KMS-11 (cell line): Measurements from ENCODE around the gene ASPSCR1.
A peak's percentile ranks its signal among the peaks of the same experiment; 100 is the strongest.
"Not testable (repeated sequence)": the region's sequence is repeated elsewhere in the genome, so short reads cannot be mapped to it uniquely, and the experiment has no call there.

Experiments
- H2AFZ ChIP-seq: fragments of 200-600 bp; sonication (generic); 2 replicates; pipeline ENCODE4 v1.6.1; 2016; ENCODE audit warnings: antibody characterized with exemption, mixed run types, low read depth
- H3K27ac ChIP-seq: fragments of 200-600 bp; sonication (generic); 2 replicates; pipeline ENCODE4 v1.6.1; 2016; ENCODE audit warnings: mild to moderate bottlenecking, mixed run types
- H3K27me3 ChIP-seq: fragments of 200-600 bp; sonication (generic); 2 replicates; pipeline ENCODE4 v1.6.1; 2017; ENCODE audit warnings: mild to moderate bottlenecking, low read depth, mixed run types, moderate library complexity; ENCODE audit not compliant: insufficient read depth
- H3K36me3 ChIP-seq: fragments of 200-600 bp; sonication (generic); 2 replicates; pipeline ENCODE4 v1.6.1; 2017; ENCODE audit warnings: mild to moderate bottlenecking, mixed run types; ENCODE audit not compliant: insufficient read depth
- H3K4me1 ChIP-seq: fragments of 200-600 bp; sonication (generic); 2 replicates; pipeline ENCODE4 v1.6.1; 2016; ENCODE audit warnings: mild to moderate bottlenecking, low read depth, mixed run types; ENCODE audit not compliant: poor library complexity, severe bottlenecking
- H3K4me2 ChIP-seq: fragments of 200-600 bp; sonication (generic); 2 replicates; pipeline ENCODE4 v1.7.0; 2016; ENCODE audit warnings: mild to moderate bottlenecking, mixed run types
- H3K4me3 ChIP-seq: fragments of 200-600 bp; sonication (generic); IDR thresholded peaks from 2 replicates; pipeline ENCODE4 v1.6.1; 2017; ENCODE audit warnings: low read depth, low read length, mixed read lengths; ENCODE audit not compliant: insufficient read depth
- H3K79me2 ChIP-seq: fragments of 200-600 bp; sonication (generic); 2 replicates; pipeline ENCODE4 v1.6.1; 2016; ENCODE audit warnings: low read depth, mixed run types; ENCODE audit not compliant: insufficient read depth
- H3K9ac ChIP-seq: fragments of 200-600 bp; sonication (generic); 2 replicates; pipeline ENCODE4 v1.6.1; 2016; ENCODE audit warnings: mild to moderate bottlenecking, mixed run types
- H4K20me1 ChIP-seq: fragments of 200-600 bp; sonication (generic); 2 replicates; pipeline ENCODE4 v1.6.1; 2016; ENCODE audit warnings: mild to moderate bottlenecking, mixed run types; ENCODE audit not compliant: insufficient read depth
- CTCF ChIP-seq: fragments of 200-600 bp; sonication (generic); conservative IDR thresholded peaks from 2 replicates; pipeline ENCODE4 v1.6.1; 2017; ENCODE audit warnings: low read depth, mild to moderate bottlenecking, antibody characterized with exemption, low read length, moderate library complexity, mixed read lengths

Gene ASPSCR1

GRCh38 chr17:82037889-82038195 is 60.4 kb downstream of the ASPSCR1 start:
- H3K36me3 ChIP-seq = no peaks in the 10 kb centered on the region
- no peaks in the 10 kb centered on the region for H3K27me3 ChIP-seq
- peak overlapping the region; percentile 68; the same call in 1 of the 2 replicates for H3K27ac ChIP-seq
- TF ChIP-seq CTCF = no peak
- no peaks in the 10 kb centered on the region for H4K20me1 ChIP-seq
- no peaks in the 10 kb centered on the region; the same call in 1 of the 2 replicates for H3K79me2 ChIP-seq
- H3K9ac ChIP-seq = no peak overlapping the region
- H3K4me2 ChIP-seq = peak overlapping the region; percentile 88; the same call in 1 of the 2 replicates
- H3K4me3 ChIP-seq = no peak overlapping the region
- H2AFZ ChIP-seq = peak overlapping the region; percentile 88; the same call in 1 of the 2 replicates
- peaks cover 14% of the 10 kb centered on the region for H3K4me1 ChIP-seq

- H3K4me3 ChIP-seq, H3K27me3 ChIP-seq, H3K9ac ChIP-seq, H2AFZ ChIP-seq, H4K20me1 ChIP-seq, H3K79me2 ChIP-seq, H3K36me3 ChIP-seq, H3K4me2 ChIP-seq, H3K27ac ChIP-seq: not testable (repeated sequence)
- peaks cover 14% of the 10 kb centered on the region for H3K4me1 ChIP-seq
Measured at GRCh38 chr17:82038796-82039409, 61.5 kb downstream of the ASPSCR1 start.

DNA sequence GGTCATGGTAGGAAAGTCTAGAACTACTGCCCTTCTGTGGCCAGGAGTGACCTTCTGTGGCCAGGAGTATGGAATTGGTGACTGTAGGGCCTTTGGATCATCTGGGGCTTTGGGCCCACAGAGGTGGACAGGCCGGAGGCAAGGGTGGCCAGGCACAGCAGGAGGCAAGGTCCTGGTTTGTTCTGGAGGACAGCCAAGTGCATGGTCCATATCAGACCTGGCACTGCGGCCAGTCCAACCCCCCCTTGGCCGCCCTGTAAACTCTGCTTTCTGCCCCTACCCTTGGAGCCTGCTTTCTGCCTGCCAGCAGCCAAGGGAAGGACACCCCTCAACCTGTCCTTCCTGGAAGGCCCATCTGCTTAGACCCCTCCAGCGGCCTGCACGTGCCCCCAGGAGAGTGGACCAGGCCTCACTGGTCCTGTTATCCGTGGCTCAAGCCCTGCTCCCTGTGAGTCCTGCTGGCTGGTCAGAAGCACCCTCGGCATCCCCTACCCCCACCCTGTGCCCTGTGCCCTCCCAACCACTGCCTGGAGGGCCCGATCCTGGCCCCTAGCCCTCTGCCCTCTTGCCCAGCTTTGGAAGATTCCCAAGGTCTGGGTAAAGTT is 62.4 kb downstream of the ASPSCR1 start:
- Histone ChIP-seq H3K4me3 (no peak overlapping the region), H3K79me2 (no peaks in the 10 kb centered on the region; the same call in 1 of the 2 replicates), H4K20me1 (no peaks in the 10 kb centered on the region), H2AFZ (no peak overlapping the region), H3K4me2 (no peak overlapping the region), H3K4me1 (peaks cover 14% of the 10 kb centered on the region), H3K27me3 (no peaks in the 10 kb centered on the region), H3K27ac (no peak overlapping the region), H3K9ac (no peak overlapping the region), H3K36me3 (no peaks in the 10 kb centered on the region)
- TF ChIP-seq CTCF = no peak

DNA sequence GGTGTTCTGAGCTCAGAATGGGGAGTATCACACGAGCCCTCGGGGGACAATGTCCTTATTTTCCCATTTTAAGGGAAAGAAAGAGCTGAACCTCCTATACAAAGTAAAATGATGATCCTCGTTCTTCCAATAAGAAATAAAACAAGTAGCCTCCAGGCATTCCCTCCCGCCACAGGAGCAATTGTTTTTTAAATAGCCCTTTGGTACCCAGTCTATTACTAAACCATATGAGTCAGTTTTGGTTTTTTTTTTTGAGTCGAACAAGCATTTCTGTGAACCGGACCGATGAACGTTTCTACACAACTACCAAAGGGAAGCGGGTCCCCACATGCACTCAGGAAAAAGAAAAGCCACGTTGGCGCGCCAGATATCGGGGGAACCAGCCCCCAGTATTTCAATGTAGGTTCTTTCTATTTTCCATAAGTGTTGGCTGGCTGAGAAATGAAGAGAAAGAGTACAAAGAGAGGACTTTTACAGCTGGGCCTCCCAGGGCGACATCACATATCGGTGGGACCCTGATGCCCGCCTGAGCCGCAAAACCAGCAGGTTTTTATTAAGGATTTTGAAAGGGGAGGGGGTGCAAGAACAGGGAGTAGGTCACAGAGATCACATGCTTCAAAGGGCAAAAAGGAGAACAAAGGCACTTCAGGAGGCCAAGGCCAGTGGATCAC is 63.9 kb downstream of the ASPSCR1 start:
- H3K9ac ChIP-seq = no peak overlapping the region
- no peak for TF ChIP-seq CTCF
- no peak overlapping the region for H3K27ac ChIP-seq
- no peaks in the 10 kb centered on the region for H3K27me3 ChIP-seq
- no peak overlapping the region for H3K4me3 ChIP-seq
- H3K36me3 ChIP-seq = no peaks in the 10 kb centered on the region
- H3K4me1 ChIP-seq = peaks cover 11% of the 10 kb centered on the region
- H4K20me1 ChIP-seq = no peaks in the 10 kb centered on the region
- no peak overlapping the region for H2AFZ ChIP-seq
- H3K79me2 ChIP-seq = no peaks in the 10 kb centered on the region; the same call in 1 of the 2 replicates
- H3K4me2 ChIP-seq = no peak overlapping the region

GRCh38 chr17:82042649-82043048 is 65.2 kb downstream of the ASPSCR1 start:
- Histone ChIP-seq H3K9ac (no peak overlapping the region), H3K27ac (no peak overlapping the region), H3K27me3 (no peaks in the 10 kb centered on the region), H2AFZ (no peak overlapping the region), H3K4me1 (peaks cover 5% of the 10 kb centered on the region), H3K4me2 (no peak overlapping the region), H4K20me1 (no peaks in the 10 kb centered on the region), H3K36me3 (no peaks in the 10 kb centered on the region), H3K4me3 (no peak overlapping the region), H3K79me2 (no peaks in the 10 kb centered on the region)
- no peak for TF ChIP-seq CTCF
